IMR-90 (cell line): ENCODE measurements around the gene ANG. TPM values are rescaled to one million over a fixed set of nuclear protein-coding genes. Genes with fewer than 3 reads are reported as not detected.

Experiments
- ATAC-seq: fragments of 200-7000 bp; cut with Tn5 transposase; 2 replicates; pipeline ENCODE4 v1.9.1; 2020; ENCODE audit warnings: low read depth, mild to moderate bottlenecking, moderate library complexity
- BruUV-seq: library from RNA; stranded (reverse); fragments of 400-500 nt; replicated peaks from 2 replicates; lab custom pipeline; 2021; lab: Mats Ljungman, UMichigan
- CTCF ChIA-PET: fragments of 300-600 bp; formaldehyde crosslinking; extraction: SDS; loops from one replicate; lab custom pipeline; 2021; ENCODE audit warnings: antibody characterized with exemption; lab: Yijun Ruan, JAX
- POLR2A ChIA-PET: fragments of 300-600 bp; sonication (Branson Sonifier 250); formaldehyde crosslinking; loops from one replicate; lab custom pipeline; 2022; ENCODE audit warnings: antibody characterized with exemption; ENCODE audit not compliant: unreplicated experiment; lab: Charles Lee
- DNase-seq: peaks from one replicate; pipeline ENCODE4 v3.0.0; 2013
- H2AFZ ChIP-seq: replicated peaks from 2 replicates; pipeline ENCODE3; 2013; ENCODE audit warnings: low read length, mild to moderate bottlenecking; ENCODE audit not compliant: poor library complexity
- H2AK5ac ChIP-seq: 2 replicates; pipeline ENCODE4 v1.6.1; 2013; ENCODE audit warnings: low read depth, low read length, inconsistent platforms
- H2AK9ac ChIP-seq: replicated peaks from 2 replicates; pipeline ENCODE3; 2013; ENCODE audit warnings: mild to moderate bottlenecking, low read depth, low read length, moderate library complexity; ENCODE audit not compliant: poor library complexity
- H2BK120ac ChIP-seq: 2 replicates; pipeline ENCODE4 v1.6.1; 2013; ENCODE audit warnings: low read depth, low read length, inconsistent platforms
- H2BK15ac ChIP-seq: 3 replicates; pipeline ENCODE4 v1.6.1; 2013; ENCODE audit warnings: low read depth, low read length, inconsistent platforms
- H2BK20ac ChIP-seq: 2 replicates; pipeline ENCODE4 v1.6.1; 2013; ENCODE audit warnings: low read depth, mild to moderate bottlenecking, inconsistent platforms, low read length, moderate library complexity
- H2BK5ac ChIP-seq: 2 replicates; pipeline ENCODE4 v1.6.1; 2013; ENCODE audit warnings: mild to moderate bottlenecking, low read depth, low read length, inconsistent platforms; ENCODE audit not compliant: poor library complexity, severe bottlenecking
- H3K14ac ChIP-seq: replicated peaks from 2 replicates; pipeline ENCODE4 v1.6.1; 2013; ENCODE audit warnings: low read depth, low read length, inconsistent platforms
- H3K18ac ChIP-seq: 2 replicates; pipeline ENCODE4 v1.6.1; 2013; ENCODE audit warnings: low read depth, low read length, control low read depth
- H3K23ac ChIP-seq: 2 replicates; pipeline ENCODE4 v1.6.1; 2013; ENCODE audit warnings: low read depth, low read length, inconsistent platforms
- H3K27ac ChIP-seq: 2 replicates; pipeline ENCODE4 v1.5.1; 2013; ENCODE audit warnings: mild to moderate bottlenecking, control low read depth, low read length; ENCODE audit not compliant: insufficient read depth
- H3K27me3 ChIP-seq: 2 replicates; pipeline ENCODE4 v1.6.1; 2013; ENCODE audit warnings: low read length; ENCODE audit not compliant: control insufficient read depth, insufficient read depth
- H3K36me3 ChIP-seq: 2 replicates; pipeline ENCODE4 v1.6.1; 2013; ENCODE audit warnings: low read length, mixed read lengths; ENCODE audit not compliant: control insufficient read depth, insufficient read depth
- H3K4ac ChIP-seq: 2 replicates; pipeline ENCODE4 v1.6.1; 2013; ENCODE audit warnings: low read depth, low read length, inconsistent platforms
- H3K4me1 ChIP-seq: 2 replicates; pipeline ENCODE4 v1.6.1; 2013; ENCODE audit warnings: low read length, mixed read lengths; ENCODE audit not compliant: control insufficient read depth, insufficient read depth
- H3K4me2 ChIP-seq: 2 replicates; pipeline ENCODE4 v1.6.1; 2013; ENCODE audit warnings: low read depth, mild to moderate bottlenecking, control low read depth, low read length, moderate library complexity
- H3K4me3 ChIP-seq: 2 replicates; pipeline ENCODE4 v1.5.1; 2013; ENCODE audit warnings: low read depth, mild to moderate bottlenecking, control low read depth, low read length, moderate library complexity; ENCODE audit not compliant: insufficient read depth
- H3K56ac ChIP-seq: 2 replicates; pipeline ENCODE4 v1.6.1; 2013; ENCODE audit warnings: low read length, inconsistent platforms; ENCODE audit not compliant: insufficient read depth; ENCODE audit errors: extremely low read depth
- H3K79me1 ChIP-seq, 2 experiments: 2 replicates each; pipeline ENCODE4 v1.6.1; 2013; ENCODE audit warnings: low read length in 2 of 2, inconsistent platforms in 1 of 2, low read depth in 1 of 2
- H3K9ac ChIP-seq: 2 replicates; pipeline ENCODE4 v1.6.1; 2013; ENCODE audit warnings: low read depth, low read length, control low read depth
- H3K9me1 ChIP-seq: 2 replicates; pipeline ENCODE4 v1.6.1; 2013; ENCODE audit warnings: low read length, inconsistent platforms; ENCODE audit not compliant: insufficient read depth
- H3K9me3 ChIP-seq: 2 replicates; pipeline ENCODE4 v1.6.1; 2013; ENCODE audit warnings: low read length; ENCODE audit not compliant: control insufficient read depth, insufficient read depth
- H4K20me1 ChIP-seq: 2 replicates; pipeline ENCODE4 v1.6.1; 2013; ENCODE audit warnings: low read length, inconsistent platforms; ENCODE audit not compliant: insufficient read depth
- H4K5ac ChIP-seq: 2 replicates; pipeline ENCODE4 v1.6.1; 2013; ENCODE audit warnings: mild to moderate bottlenecking, low read depth, low read length, control low read depth
- H4K8ac ChIP-seq, 2 experiments: 2 replicates each; pipeline ENCODE4 v1.6.1; 2013; ENCODE audit warnings: low read depth in 2 of 2, low read length in 2 of 2, control low read depth in 1 of 2, inconsistent platforms in 1 of 2
- H4K91ac ChIP-seq: 2 replicates; pipeline ENCODE4 v1.6.1; 2013; ENCODE audit warnings: low read depth, low read length, inconsistent platforms; ENCODE audit not compliant: insufficient read depth
- BHLHE40 ChIP-seq: fragments of 150-350 bp; IDR thresholded peaks from 2 replicates; pipeline ENCODE4 v1.6.1; 2016; ENCODE audit warnings: mild to moderate bottlenecking, low read depth, low read length
- CEBPB ChIP-seq: IDR thresholded peaks from 2 replicates; pipeline ENCODE4 v1.6.1; 2012; ENCODE audit warnings: low read depth, low read length, improper control_type of control experiment
- CHD1 ChIP-seq: IDR thresholded peaks from 2 replicates; pipeline ENCODE4 v1.6.1; 2012; ENCODE audit warnings: low read depth, low read length, improper control_type of control experiment
- CTCF ChIP-seq: conservative IDR thresholded peaks from 2 replicates; pipeline ENCODE4 v1.5.1; 2012; ENCODE audit warnings: mild to moderate bottlenecking, low read depth, low read length, improper control_type of control experiment
- FOS ChIP-seq: fragments of 150-350 bp; IDR thresholded peaks from 2 replicates; pipeline ENCODE4 v1.6.1; 2016; ENCODE audit warnings: low read depth, low read length
- MAFK ChIP-seq: IDR thresholded peaks from 2 replicates; pipeline ENCODE4 v1.6.1; 2012; ENCODE audit warnings: low read depth, low read length, improper control_type of control experiment
- POLR2A ChIP-seq: IDR thresholded peaks from 2 replicates; pipeline ENCODE4 v1.6.1; 2012; ENCODE audit warnings: mild to moderate bottlenecking, low read depth, low read length
- RFX5 ChIP-seq: IDR thresholded peaks from 2 replicates; pipeline ENCODE4 v1.8.0; 2012; ENCODE audit warnings: low read depth, mild to moderate bottlenecking, low read length, moderate library complexity
- USF2 ChIP-seq: fragments of 150-350 bp; IDR thresholded peaks from 2 replicates; pipeline ENCODE4 v1.6.1; 2017; ENCODE audit warnings: mild to moderate bottlenecking, antibody characterized with exemption, low read length, low read depth
- WGBS, 2 experiments: methylation state at CpG; one replicate each; pipeline versions ENCODE4 v1.1.5 to v1.1.7; 2013; ENCODE audit warnings: missing lambda C conversion rate in 2 of 2; ENCODE audit not compliant: insufficient read length in 1 of 2; ENCODE audit errors: extremely low coverage in 2 of 2; 5-methylcytosine and 5-hydroxymethylcytosine counted together
- dilution Hi-C: fragments of 300-500 bp; cut with HindIII; formaldehyde crosslinking; loops from one replicate; pipeline ENCODE4 v1.14.3; 2018; ENCODE audit warnings: low sequenced_read_pairs; ENCODE audit not compliant: unreplicated experiment
- in situ Hi-C: fragments of 300-500 bp; cut with MboI; formaldehyde crosslinking; loops from 3 replicates; pipeline ENCODE4 v1.14.3; 2019; ENCODE audit warnings: low sequenced_read_pairs, inconsistent platforms, mixed read lengths
- intact Hi-C: fragments of 100-400 bp; cut with micrococcal nuclease; formaldehyde crosslinking; loops from 2 replicates; pipeline ENCODE4 v1.10.0; 2022
- polyA plus RNA-seq, 3 experiments: library from polyadenylated mRNA; depleted of rRNA; stranded (reverse); fragments of >200 nt; gene quantifications; 2 replicates each; pipeline ENCODE4 v1.2.3, GENCODE V29; 2012; ENCODE audit warnings: low replicate concordance in 1 of 3
- total RNA-seq: library from RNA; depleted of rRNA; stranded (reverse); fragments of >200 nt; gene quantifications from 2 replicates; pipeline ENCODE4 v1.2.3, GENCODE V29; 2012

Gene ANG
- total and polyA plus RNA-seq, 2 of the 4 experiments (the other 2 are of a cell fraction) = 3.6 to 4.7 TPM

GRCh38 chr14:20675669-20676068, 12.9 kb upstream of the ANG start:
- intact Hi-C loops (no loop called here), in situ Hi-C loops (no loop called here), dilution Hi-C loops (no loop called here)
- peaks cover 4% of the 10 kb centered on the region; the same call in 1 of the 2 replicates for H3K9me1 ChIP-seq
- no peaks in the 10 kb centered on the region for H4K20me1 ChIP-seq
- no peak overlapping the region for H4K5ac ChIP-seq
- no peak overlapping the region for H3K18ac ChIP-seq
- H3K56ac ChIP-seq = no peak overlapping the region
- no peak overlapping the region for H2AK5ac ChIP-seq
- H3K27me3 ChIP-seq = no peaks in the 10 kb centered on the region; the same call in 1 of the 2 replicates
- H2AK9ac ChIP-seq = no peak overlapping the region
- H4K91ac ChIP-seq = no peak overlapping the region
- H3K4me3 ChIP-seq = no peak overlapping the region
- ATAC-seq (no peak), DNase-seq (no peak)
- no peak overlapping the region for H3K23ac ChIP-seq
- TF ChIP-seq USF2 = no peak
- no peak for TF ChIP-seq RFX5
- no peak for TF ChIP-seq FOS
- no peak for TF ChIP-seq CHD1
- no peak for TF ChIP-seq MAFK
- TF ChIP-seq CTCF = no peak
- no peak for TF ChIP-seq BHLHE40
- TF ChIP-seq POLR2A = no peak
- no peak for TF ChIP-seq CEBPB
- no peaks in the 10 kb centered on the region for H3K9me3 ChIP-seq
- no CpG with 5 or more reads among the region's 2 CpGs for WGBS, 2 experiments
- no peaks in the 10 kb centered on the region for H3K79me1 ChIP-seq
- no peak overlapping the region for H3K9ac ChIP-seq
- BruUV-seq = no TSS peak
- no peaks in the 10 kb centered on the region for H3K36me3 ChIP-seq
- ChIA-PET CTCF (no interaction called here), POLR2A (no interaction called here)
- no peak overlapping the region for H2BK15ac ChIP-seq
- H3K14ac ChIP-seq = no peak overlapping the region
- no peak overlapping the region for H3K4ac ChIP-seq
- H2BK120ac ChIP-seq = no peak overlapping the region
- no peak overlapping the region for H2AFZ ChIP-seq
- H2BK20ac ChIP-seq = no peak overlapping the region
- no peak overlapping the region for H4K8ac ChIP-seq
- H3K27ac ChIP-seq = no peak overlapping the region
- no peak overlapping the region for H3K4me2 ChIP-seq
- H3K4me1 ChIP-seq = no peaks in the 10 kb centered on the region
- H2BK5ac ChIP-seq = no peak overlapping the region
